ENCODE results near the gene TSPAN16.
A peak's percentile ranks its signal among the peaks of the same experiment; 100 is the strongest.

The TSPAN16 gene

DNA sequence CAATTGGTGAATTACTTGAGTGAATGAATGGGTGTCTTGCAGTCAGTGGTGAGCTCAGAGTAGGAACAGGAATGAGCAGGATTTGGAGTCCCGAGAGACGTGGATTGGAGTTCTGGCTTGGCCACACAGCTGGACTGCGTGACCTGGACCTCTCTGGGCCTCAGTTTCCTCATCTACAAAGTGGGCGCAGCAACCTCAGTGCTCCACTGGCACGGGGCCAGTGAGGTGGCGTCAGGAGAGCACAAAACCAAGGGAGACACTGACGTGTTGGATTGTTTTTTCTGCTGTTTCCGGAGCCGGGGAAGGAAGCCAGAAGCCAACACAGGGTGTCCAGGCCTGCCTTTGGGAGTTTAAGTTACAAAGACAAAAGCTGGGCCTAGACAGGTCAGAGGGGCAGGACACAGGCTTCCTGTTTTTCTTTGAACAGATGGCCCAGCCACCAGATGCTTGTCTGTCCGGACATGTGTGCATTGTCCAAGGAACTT lies 27.1 kb upstream of the TSPAN16 start:
- Histone ChIP-seq H3K36me3 (ENCODE audit: control insufficient read depth in 2 of 2, insufficient read depth in 2 of 2, low read length in 2 of 2) (no peaks in the 10 kb centered on the region), H3K4me1 (ENCODE audit: control insufficient read depth in 2 of 2, insufficient read depth in 2 of 2, low read length in 2 of 2) (peaks cover 18 to 30% of the 10 kb centered on the region in 2 donors), H3K4me3 (ENCODE audit: low read length in 2 of 2) (no peak overlapping the region), H3K9me3 (ENCODE audit: control insufficient read depth in 2 of 2, low read length in 2 of 2) (no peaks in the 10 kb centered on the region), H3K9ac (ENCODE audit: low read depth in 1 of 2, low read length in 2 of 2) (no peak overlapping the region), H3K27me3 (ENCODE audit: control insufficient read depth in 2 of 2, insufficient read depth in 2 of 2, low read length in 2 of 2) (no peaks in the 10 kb centered on the region), H3K27ac (ENCODE audit: low read depth in 2 of 2, low read length in 2 of 2) (peak overlapping the region in 1 of 2 donors; percentile 13)

DNA sequence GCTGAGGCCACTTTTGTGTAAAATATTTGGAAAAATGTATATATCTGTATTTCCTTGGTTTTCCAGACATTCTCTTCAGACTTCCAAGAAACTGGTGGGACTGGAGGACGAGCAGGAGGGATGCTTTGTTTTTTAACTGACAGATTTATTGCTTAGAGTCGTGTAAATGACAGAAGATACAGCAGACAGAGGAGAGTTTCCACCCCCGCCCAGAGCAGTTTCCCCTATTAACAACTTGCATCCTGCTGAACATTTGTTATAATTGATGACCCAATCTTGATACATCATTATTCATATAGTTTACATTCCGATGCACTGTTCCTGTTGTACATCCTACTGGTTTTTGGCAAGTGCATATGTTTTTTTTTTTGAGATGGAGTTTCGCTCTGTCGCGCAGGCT lies 26.6 kb upstream of the TSPAN16 start:
- Histone ChIP-seq H3K4me3 (ENCODE audit: low read length in 2 of 2) (no peak overlapping the region), H3K36me3 (ENCODE audit: control insufficient read depth in 2 of 2, insufficient read depth in 2 of 2, low read length in 2 of 2) (no peaks in the 10 kb centered on the region), H3K9ac (ENCODE audit: low read depth in 1 of 2, low read length in 2 of 2) (no peak overlapping the region), H3K27ac (ENCODE audit: low read depth in 2 of 2, low read length in 2 of 2) (no peak overlapping the region), H3K27me3 (ENCODE audit: control insufficient read depth in 2 of 2, insufficient read depth in 2 of 2, low read length in 2 of 2) (no peaks in the 10 kb centered on the region), H3K9me3 (ENCODE audit: control insufficient read depth in 2 of 2, low read length in 2 of 2) (no peaks in the 10 kb centered on the region), H3K4me1 (ENCODE audit: control insufficient read depth in 2 of 2, insufficient read depth in 2 of 2, low read length in 2 of 2) (peaks cover 16 to 26% of the 10 kb centered on the region in 2 donors)

DNA sequence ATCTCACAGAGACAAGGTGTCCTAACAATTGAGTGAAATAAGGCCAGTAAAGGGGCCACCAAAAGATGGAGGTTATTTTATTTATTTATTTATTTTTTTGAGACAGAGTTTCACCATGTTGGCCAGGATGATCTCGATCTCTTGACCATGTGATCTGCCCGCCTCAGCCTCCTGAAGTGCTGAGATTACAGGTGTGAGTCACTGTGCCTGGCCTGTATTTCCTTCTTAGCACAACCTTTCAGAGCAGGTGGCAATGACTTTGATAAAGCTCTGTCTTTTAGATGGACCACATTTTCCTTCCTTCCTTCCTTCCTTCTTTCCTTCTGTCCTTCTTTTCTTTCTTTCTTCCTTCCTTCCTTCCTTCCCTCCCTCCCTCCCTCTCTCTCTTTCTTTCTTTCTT lies 22.7 kb upstream of the TSPAN16 start:
- Histone ChIP-seq H3K9ac (ENCODE audit: low read depth in 1 of 2, low read length in 2 of 2) (no peak overlapping the region), H3K27ac (ENCODE audit: low read depth in 2 of 2, low read length in 2 of 2) (no peak overlapping the region), H3K4me3 (ENCODE audit: low read length in 2 of 2) (no peak overlapping the region), H3K4me1 (ENCODE audit: control insufficient read depth in 2 of 2, insufficient read depth in 2 of 2, low read length in 2 of 2) (peaks cover 0 to 6% of the 10 kb centered on the region in 2 donors), H3K9me3 (ENCODE audit: control insufficient read depth in 2 of 2, low read length in 2 of 2) (no peaks in the 10 kb centered on the region), H3K36me3 (ENCODE audit: control insufficient read depth in 2 of 2, insufficient read depth in 2 of 2, low read length in 2 of 2) (no peaks in the 10 kb centered on the region), H3K27me3 (ENCODE audit: control insufficient read depth in 2 of 2, insufficient read depth in 2 of 2, low read length in 2 of 2) (no peaks in the 10 kb centered on the region)

DNA sequence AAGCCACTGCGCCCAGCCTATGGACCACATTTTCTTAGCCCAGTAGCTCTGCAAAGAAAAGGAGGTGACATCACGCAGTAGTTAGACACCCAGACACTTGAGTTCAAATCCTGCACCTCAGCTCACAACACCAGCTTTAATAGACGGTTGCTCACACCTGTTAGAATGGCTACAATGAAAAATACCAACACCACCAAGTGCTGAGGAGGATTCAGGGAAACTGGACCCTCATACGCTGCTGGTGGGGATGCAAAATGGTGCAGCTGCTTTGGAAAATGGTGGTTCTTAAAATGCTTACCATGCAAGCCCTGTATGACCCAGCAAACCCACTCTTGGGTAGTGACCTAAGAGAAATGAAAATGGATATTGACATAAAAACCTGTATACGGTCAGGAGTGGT lies 22.0 kb upstream of the TSPAN16 start:
- no peaks in the 10 kb centered on the region for H3K36me3 ChIP-seq (ENCODE audit: control insufficient read depth in 2 of 2, insufficient read depth in 2 of 2, low read length in 2 of 2)
- H3K4me1 ChIP-seq (ENCODE audit: control insufficient read depth in 2 of 2, insufficient read depth in 2 of 2, low read length in 2 of 2), result peaks cover 0 to 1% of the 10 kb centered on the region in 2 donors
- H3K27ac ChIP-seq (ENCODE audit: low read depth in 2 of 2, low read length in 2 of 2), result no peak overlapping the region
- no peaks in the 10 kb centered on the region for H3K27me3 ChIP-seq (ENCODE audit: control insufficient read depth in 2 of 2, insufficient read depth in 2 of 2, low read length in 2 of 2)
- no peak overlapping the region for H3K9ac ChIP-seq (ENCODE audit: low read depth in 1 of 2, low read length in 2 of 2)
- no peaks in the 10 kb centered on the region for H3K9me3 ChIP-seq (ENCODE audit: control insufficient read depth in 2 of 2, low read length in 2 of 2)
- no peak overlapping the region for H3K4me3 ChIP-seq (ENCODE audit: low read length in 2 of 2)

DNA sequence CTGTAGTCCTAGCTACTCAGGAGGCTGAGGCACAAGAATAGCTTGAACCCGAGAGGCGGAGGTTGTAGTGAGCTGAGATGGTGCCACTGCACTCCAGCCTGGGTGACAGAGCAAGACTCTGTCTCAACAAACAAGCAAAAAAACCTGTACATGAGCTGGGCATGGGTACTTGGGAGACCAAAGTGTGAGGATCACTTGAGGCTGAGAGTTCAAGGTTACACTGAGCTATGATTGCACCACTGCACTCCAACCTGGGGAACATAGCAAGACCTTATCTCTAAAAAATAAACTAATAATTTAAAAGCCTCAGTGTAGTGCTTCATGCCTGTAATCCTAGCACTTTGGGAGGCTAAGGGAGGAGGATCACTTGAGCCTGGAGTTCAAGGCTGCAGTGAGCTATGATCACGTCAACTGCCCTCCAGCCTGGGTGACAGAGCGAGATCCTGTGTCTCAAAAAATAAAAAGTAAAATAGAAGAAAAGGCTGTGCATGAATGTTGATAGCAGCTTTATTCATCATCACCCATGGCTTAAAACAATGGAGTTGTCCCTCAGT lies 21.4 kb upstream of the TSPAN16 start:
- no peak overlapping the region for H3K9ac ChIP-seq (ENCODE audit: low read depth in 1 of 2, low read length in 2 of 2)
- no peaks in the 10 kb centered on the region for H3K36me3 ChIP-seq (ENCODE audit: control insufficient read depth in 2 of 2, insufficient read depth in 2 of 2, low read length in 2 of 2)
- no peaks in the 10 kb centered on the region for H3K4me1 ChIP-seq (ENCODE audit: control insufficient read depth in 2 of 2, insufficient read depth in 2 of 2, low read length in 2 of 2)
- no peak overlapping the region for H3K4me3 ChIP-seq (ENCODE audit: low read length in 2 of 2)
- H3K9me3 ChIP-seq (ENCODE audit: control insufficient read depth in 2 of 2, low read length in 2 of 2), result no peaks in the 10 kb centered on the region
- H3K27ac ChIP-seq (ENCODE audit: low read depth in 2 of 2, low read length in 2 of 2), result no peak overlapping the region
- H3K27me3 ChIP-seq (ENCODE audit: control insufficient read depth in 2 of 2, insufficient read depth in 2 of 2, low read length in 2 of 2), result no peaks in the 10 kb centered on the region

DNA sequence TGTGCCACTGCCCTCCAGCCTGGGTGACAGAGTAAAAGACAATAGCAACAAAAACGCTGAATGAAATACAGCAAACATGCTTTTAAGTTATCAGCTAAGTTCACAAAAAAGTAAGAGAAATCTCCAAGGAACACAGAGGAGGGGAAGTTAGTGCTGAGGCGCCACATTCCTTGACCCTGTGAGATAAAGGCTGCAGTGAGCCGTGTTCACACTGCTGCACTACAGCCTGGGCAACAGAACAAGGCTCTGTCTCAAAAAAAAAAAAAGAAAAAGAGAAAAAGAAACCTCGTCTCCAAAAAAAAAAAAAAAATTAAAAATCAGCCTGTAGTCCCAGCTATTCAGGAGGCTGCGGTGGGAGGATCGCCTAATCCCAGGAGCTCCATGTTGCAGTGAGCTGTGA lies 17.3 kb upstream of the TSPAN16 start:
- no peak overlapping the region for H3K27ac ChIP-seq (ENCODE audit: low read depth in 2 of 2, low read length in 2 of 2)
- H3K9me3 ChIP-seq (ENCODE audit: control insufficient read depth in 2 of 2, low read length in 2 of 2), result no peaks in the 10 kb centered on the region

DNA sequence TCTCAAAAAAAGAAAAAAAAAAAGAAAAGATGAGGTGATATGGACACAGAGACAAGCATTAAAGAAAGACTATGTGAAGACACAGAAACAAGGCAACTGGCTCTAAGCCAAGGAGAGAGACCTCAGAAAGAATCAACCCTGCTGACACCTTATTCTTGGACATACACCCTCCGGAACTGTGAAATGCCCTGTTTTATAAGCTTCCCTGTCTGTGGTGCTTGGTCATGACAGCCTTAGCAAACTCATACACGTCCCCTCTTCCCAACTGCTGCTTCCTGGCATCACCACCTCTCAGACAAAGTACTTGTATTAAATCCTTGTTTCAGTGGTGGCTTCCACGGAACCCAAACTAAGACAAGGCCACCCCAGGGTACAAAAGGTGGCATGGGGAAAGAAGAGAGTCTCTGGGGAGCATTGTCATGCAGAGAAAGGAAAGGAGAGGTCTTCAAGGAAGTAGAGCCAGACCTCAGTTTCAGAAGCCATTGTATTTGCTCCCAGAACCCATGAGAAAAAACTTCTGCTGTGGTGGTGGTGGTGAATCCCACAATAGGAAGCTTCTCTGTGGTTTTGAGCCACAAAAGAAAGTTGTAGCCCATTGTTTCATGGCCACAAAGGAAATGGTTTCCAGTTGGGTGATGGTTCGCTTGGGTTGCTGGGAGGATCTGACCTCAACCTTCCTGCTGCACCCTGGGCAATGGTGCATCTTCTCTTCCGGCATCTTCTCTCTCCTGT lies 16.3 kb upstream of the TSPAN16 start:
- H3K27me3 ChIP-seq (ENCODE audit: control insufficient read depth in 2 of 2, insufficient read depth in 2 of 2, low read length in 2 of 2), result no peaks in the 10 kb centered on the region
- no peak overlapping the region for H3K27ac ChIP-seq (ENCODE audit: low read depth in 2 of 2, low read length in 2 of 2)
- no peaks in the 10 kb centered on the region for H3K9me3 ChIP-seq (ENCODE audit: control insufficient read depth in 2 of 2, low read length in 2 of 2)
- no peaks in the 10 kb centered on the region for H3K36me3 ChIP-seq (ENCODE audit: control insufficient read depth in 2 of 2, insufficient read depth in 2 of 2, low read length in 2 of 2)
- H3K4me3 ChIP-seq (ENCODE audit: low read length in 2 of 2), result no peak overlapping the region
- H3K9ac ChIP-seq (ENCODE audit: low read depth in 1 of 2, low read length in 2 of 2), result no peak overlapping the region
- H3K4me1 ChIP-seq (ENCODE audit: control insufficient read depth in 2 of 2, insufficient read depth in 2 of 2, low read length in 2 of 2), result no peaks in the 10 kb centered on the region

More for the DNA sequence above, 17.3 kb upstream of the TSPAN16 start:
- Histone ChIP-seq H3K36me3 (ENCODE audit: control insufficient read depth in 2 of 2, insufficient read depth in 2 of 2, low read length in 2 of 2) (no peaks in the 10 kb centered on the region), H3K27me3 (ENCODE audit: control insufficient read depth in 2 of 2, insufficient read depth in 2 of 2, low read length in 2 of 2) (no peaks in the 10 kb centered on the region), H3K4me3 (ENCODE audit: low read length in 2 of 2) (no peak overlapping the region), H3K9ac (ENCODE audit: low read depth in 1 of 2, low read length in 2 of 2) (no peak overlapping the region), H3K4me1 (ENCODE audit: control insufficient read depth in 2 of 2, insufficient read depth in 2 of 2, low read length in 2 of 2) (no peaks in the 10 kb centered on the region)

DNA sequence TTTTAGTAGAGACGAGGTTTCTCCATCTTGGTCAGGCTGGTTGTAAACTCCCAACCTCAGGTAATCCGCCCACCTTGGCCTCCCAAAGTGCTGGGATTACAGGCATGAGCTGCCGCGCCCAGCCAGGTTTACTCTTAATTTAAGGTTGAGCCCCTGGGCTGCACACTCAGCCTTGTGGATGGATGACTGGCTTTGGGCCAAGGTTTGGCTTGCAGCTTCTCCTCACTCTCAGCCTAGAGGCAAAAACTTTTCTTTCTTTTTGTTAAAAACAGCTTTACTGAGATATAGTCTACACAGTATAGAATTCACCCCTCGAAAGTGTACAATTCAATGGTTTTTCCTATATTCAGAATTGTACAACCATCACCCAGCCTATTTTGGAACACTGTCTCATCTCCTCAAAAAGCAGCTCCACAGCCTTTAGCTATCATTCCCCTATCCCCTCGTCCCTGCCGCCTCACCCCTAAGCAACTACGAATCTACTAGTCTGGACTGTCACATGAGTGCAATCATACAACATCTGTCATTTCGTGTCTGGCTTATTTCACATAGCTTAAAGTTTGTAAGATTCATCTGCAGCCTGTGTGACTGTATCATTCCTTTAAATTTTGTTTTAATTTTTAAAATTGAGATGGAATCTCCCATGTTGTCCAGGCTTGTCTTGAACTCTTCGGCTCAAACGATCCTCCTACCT lies 14.5 kb upstream of the TSPAN16 start:
- Histone ChIP-seq H3K27ac (ENCODE audit: low read depth in 2 of 2, low read length in 2 of 2) (no peak overlapping the region), H3K9ac (ENCODE audit: low read depth in 1 of 2, low read length in 2 of 2) (no peak overlapping the region), H3K36me3 (ENCODE audit: control insufficient read depth in 2 of 2, insufficient read depth in 2 of 2, low read length in 2 of 2) (no peaks in the 10 kb centered on the region), H3K4me1 (ENCODE audit: control insufficient read depth in 2 of 2, insufficient read depth in 2 of 2, low read length in 2 of 2) (no peaks in the 10 kb centered on the region), H3K27me3 (ENCODE audit: control insufficient read depth in 2 of 2, insufficient read depth in 2 of 2, low read length in 2 of 2) (no peaks in the 10 kb centered on the region), H3K4me3 (ENCODE audit: low read length in 2 of 2) (no peak overlapping the region), H3K9me3 (ENCODE audit: control insufficient read depth in 2 of 2, low read length in 2 of 2) (no peaks in the 10 kb centered on the region)

DNA sequence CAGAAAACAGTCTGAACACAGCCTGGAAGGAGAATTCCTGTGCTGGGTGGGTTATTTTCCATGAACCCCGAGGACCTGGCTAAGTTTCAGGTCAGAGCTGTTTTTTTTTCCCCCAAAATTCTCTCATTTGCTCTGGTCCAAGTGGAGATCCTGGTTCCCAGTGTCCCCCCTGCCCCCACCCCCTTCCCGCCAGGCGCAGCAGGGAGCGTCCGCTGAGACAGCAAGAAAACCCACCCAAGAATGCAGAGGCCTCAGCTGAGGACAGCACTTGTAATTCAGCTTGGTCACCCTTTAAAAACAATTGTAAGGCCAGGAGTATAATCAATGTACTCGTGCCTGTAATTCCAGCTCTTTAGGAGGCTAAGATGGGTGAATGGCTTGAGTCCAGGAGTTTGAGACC lies 11.4 kb upstream of the TSPAN16 start:
- Histone ChIP-seq H3K27me3 (ENCODE audit: control insufficient read depth in 2 of 2, insufficient read depth in 2 of 2, low read length in 2 of 2) (no peaks in the 10 kb centered on the region), H3K4me1 (ENCODE audit: control insufficient read depth in 2 of 2, insufficient read depth in 2 of 2, low read length in 2 of 2) (no peaks in the 10 kb centered on the region), H3K9ac (ENCODE audit: low read depth in 1 of 2, low read length in 2 of 2) (no peak overlapping the region), H3K9me3 (ENCODE audit: control insufficient read depth in 2 of 2, low read length in 2 of 2) (no peaks in the 10 kb centered on the region), H3K36me3 (ENCODE audit: control insufficient read depth in 2 of 2, insufficient read depth in 2 of 2, low read length in 2 of 2) (no peaks in the 10 kb centered on the region), H3K4me3 (ENCODE audit: low read length in 2 of 2) (no peak overlapping the region), H3K27ac (ENCODE audit: low read depth in 2 of 2, low read length in 2 of 2) (no peak overlapping the region)

DNA sequence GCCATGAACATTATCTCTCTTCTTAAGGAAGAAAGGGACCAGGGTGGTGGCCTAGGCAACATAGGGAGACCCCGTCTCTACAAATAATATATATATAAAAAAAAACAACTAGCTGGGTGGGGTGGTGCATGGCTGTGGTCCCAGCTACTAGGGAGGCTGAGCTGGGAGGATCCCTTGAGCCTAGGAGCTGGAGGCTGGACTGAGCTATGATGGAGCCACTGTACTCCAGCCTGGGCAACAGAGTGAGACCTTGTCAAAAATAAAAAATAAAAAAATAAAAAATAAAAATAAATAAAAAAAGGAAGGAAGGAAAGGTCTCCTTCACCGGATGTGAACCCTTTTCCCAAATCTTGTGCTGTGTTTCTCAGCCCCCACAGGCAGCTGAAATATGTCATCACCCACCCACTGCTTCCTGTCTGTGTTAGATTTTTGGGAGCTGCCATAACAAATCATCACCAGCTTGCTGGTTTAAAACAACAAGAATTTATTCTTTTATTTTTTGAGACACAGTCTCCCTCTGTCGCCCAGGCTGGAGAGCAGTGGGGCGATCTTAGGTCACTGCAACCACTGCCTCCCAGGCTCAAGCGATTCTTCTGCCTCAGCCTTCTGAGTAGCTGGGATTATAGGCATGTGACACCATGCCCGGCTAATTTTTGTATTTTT lies 9.5 kb upstream of the TSPAN16 start:
- no peak overlapping the region for H3K9ac ChIP-seq (ENCODE audit: low read depth in 1 of 2, low read length in 2 of 2)
- no peak overlapping the region for H3K4me3 ChIP-seq (ENCODE audit: low read length in 2 of 2)
- H3K9me3 ChIP-seq (ENCODE audit: control insufficient read depth in 2 of 2, low read length in 2 of 2), result no peaks in the 10 kb centered on the region
- H3K36me3 ChIP-seq (ENCODE audit: control insufficient read depth in 2 of 2, insufficient read depth in 2 of 2, low read length in 2 of 2), result no peaks in the 10 kb centered on the region
- no peak overlapping the region for H3K27ac ChIP-seq (ENCODE audit: low read depth in 2 of 2, low read length in 2 of 2)
- H3K27me3 ChIP-seq (ENCODE audit: control insufficient read depth in 2 of 2, insufficient read depth in 2 of 2, low read length in 2 of 2), result no peaks in the 10 kb centered on the region
- no peaks in the 10 kb centered on the region for H3K4me1 ChIP-seq (ENCODE audit: control insufficient read depth in 2 of 2, insufficient read depth in 2 of 2, low read length in 2 of 2)

Data from mucosa of rectum (tissue), 2 donors.